ENCODE data around the gene PANX3. TPM values are rescaled to one million over a fixed set of nuclear protein-coding genes. Genes with fewer than 3 reads are reported as not detected.

Gene PANX3
- total and polyA plus RNA-seq, 4 donors = 0.11 TPM; not detected in 3

DNA sequence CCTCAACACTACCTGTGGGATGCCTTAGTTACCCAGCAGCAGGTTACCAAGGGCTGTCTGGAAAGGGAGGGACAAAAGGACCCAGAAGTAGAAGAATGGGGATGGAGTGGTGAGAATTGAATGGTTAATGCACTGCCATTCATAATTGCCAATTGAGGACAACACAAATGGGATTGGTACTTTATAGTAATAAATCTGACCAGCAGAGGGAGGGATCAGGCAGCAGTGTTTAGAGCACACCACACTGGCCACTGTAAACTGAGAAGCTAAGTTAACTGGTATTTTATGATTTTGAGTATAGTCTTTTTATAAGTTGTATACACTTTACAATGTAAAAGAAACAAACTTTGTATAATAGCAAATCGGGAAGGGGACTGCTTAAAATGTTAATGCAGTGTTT is 22.1 kb downstream of the PANX3 start:
- Histone ChIP-seq H3K9me3 (ENCODE audit: control insufficient read depth, insufficient read depth, low read length) (no peaks in the 10 kb centered on the region), H3K27me3 (ENCODE audit: control insufficient read depth, insufficient read depth, low read length) (no peaks in the 10 kb centered on the region), H3K36me3 (ENCODE audit: control insufficient read depth, insufficient read depth, low read length) (peaks cover 35% of the 10 kb centered on the region), H3K27ac (ENCODE audit: low read depth, low read length) (no peak overlapping the region), H3K4me1 (ENCODE audit: control insufficient read depth, insufficient read depth, low read length) (no peaks in the 10 kb centered on the region), H3K4me3 (ENCODE audit: low read depth, low read length) (no peak overlapping the region)
- DNase-seq (ENCODE audit: low read depth in 4 of 6, low spot score in 6 of 6) = no peak
- no CpG with 5 or more reads among the region's 1 CpG for WGBS (ENCODE audit: insufficient coverage)

- H3K27ac ChIP-seq (ENCODE audit: low read depth, low read length) = no peak overlapping the region
- no peaks in the 10 kb centered on the region for H3K4me1 ChIP-seq (ENCODE audit: control insufficient read depth, insufficient read depth, low read length)
- 80% methylated on average over 3 of the region's 3 CpGs for WGBS (ENCODE audit: insufficient coverage)
- no peak for DNase-seq (ENCODE audit: low read depth in 4 of 6, low spot score in 6 of 6)
- H3K4me3 ChIP-seq (ENCODE audit: low read depth, low read length) = no peak overlapping the region
- H3K9me3 ChIP-seq (ENCODE audit: control insufficient read depth, insufficient read depth, low read length) = no peaks in the 10 kb centered on the region
- peaks cover 30% of the 10 kb centered on the region for H3K36me3 ChIP-seq (ENCODE audit: control insufficient read depth, insufficient read depth, low read length)
- no peaks in the 10 kb centered on the region for H3K27me3 ChIP-seq (ENCODE audit: control insufficient read depth, insufficient read depth, low read length)
These were observed 24.7 kb downstream of the PANX3 start for GRCh38 chr11:124635932-124636331.

- no peaks in the 10 kb centered on the region for H3K4me1 ChIP-seq (ENCODE audit: control insufficient read depth, insufficient read depth, low read length)
- no peak overlapping the region for H3K27ac ChIP-seq (ENCODE audit: low read depth, low read length)
- no peaks in the 10 kb centered on the region for H3K27me3 ChIP-seq (ENCODE audit: control insufficient read depth, insufficient read depth, low read length)
- no peak overlapping the region for H3K4me3 ChIP-seq (ENCODE audit: low read depth, low read length)
- no CpG with 5 or more reads among the region's 3 CpGs for WGBS (ENCODE audit: insufficient coverage)
- H3K36me3 ChIP-seq (ENCODE audit: control insufficient read depth, insufficient read depth, low read length) = peaks cover 19% of the 10 kb centered on the region
- no peaks in the 10 kb centered on the region for H3K9me3 ChIP-seq (ENCODE audit: control insufficient read depth, insufficient read depth, low read length)
- no peak for DNase-seq (ENCODE audit: low read depth in 4 of 6, low spot score in 6 of 6)
These were observed 27.3 kb downstream of the PANX3 start for GRCh38 chr11:124638500-124638899.

DNA sequence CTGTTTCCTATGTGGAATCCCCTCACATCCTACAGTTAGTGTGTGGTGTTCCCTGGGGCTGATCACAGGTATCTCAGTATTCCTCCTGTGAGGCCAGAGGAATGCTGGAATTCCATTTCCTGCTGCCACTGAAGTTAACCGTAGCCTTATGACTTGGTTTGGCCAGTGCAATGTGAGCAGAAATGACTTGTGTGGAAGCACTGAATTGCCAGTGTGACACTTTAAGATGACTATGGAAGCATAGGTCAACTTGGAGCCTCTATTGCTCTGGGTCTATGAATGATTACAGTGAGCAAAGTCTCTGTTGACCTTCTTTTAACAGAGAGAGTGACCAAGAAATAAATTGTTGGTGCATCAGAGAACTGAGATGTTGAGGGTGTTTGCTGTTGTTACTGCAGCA is 28.0 kb downstream of the PANX3 start:
- no peak overlapping the region for H3K27ac ChIP-seq (ENCODE audit: low read depth, low read length)
- peaks cover 15% of the 10 kb centered on the region for H3K36me3 ChIP-seq (ENCODE audit: control insufficient read depth, insufficient read depth, low read length)
- WGBS (ENCODE audit: insufficient coverage) = 93% methylated on average over 1 of the region's 1 CpG
- no peak overlapping the region for H3K4me3 ChIP-seq (ENCODE audit: low read depth, low read length)
- no peak for DNase-seq (ENCODE audit: low read depth in 4 of 6, low spot score in 6 of 6)
- H3K9me3 ChIP-seq (ENCODE audit: control insufficient read depth, insufficient read depth, low read length) = no peaks in the 10 kb centered on the region
- no peaks in the 10 kb centered on the region for H3K27me3 ChIP-seq (ENCODE audit: control insufficient read depth, insufficient read depth, low read length)
- H3K4me1 ChIP-seq (ENCODE audit: control insufficient read depth, insufficient read depth, low read length) = no peaks in the 10 kb centered on the region

GRCh38 chr11:124640666-124641065 is 29.4 kb downstream of the PANX3 start:
- Histone ChIP-seq H3K27me3 (ENCODE audit: control insufficient read depth, insufficient read depth, low read length) (no peaks in the 10 kb centered on the region), H3K36me3 (ENCODE audit: control insufficient read depth, insufficient read depth, low read length) (peaks cover 15% of the 10 kb centered on the region), H3K4me3 (ENCODE audit: low read depth, low read length) (no peak overlapping the region), H3K9me3 (ENCODE audit: control insufficient read depth, insufficient read depth, low read length) (no peaks in the 10 kb centered on the region), H3K4me1 (ENCODE audit: control insufficient read depth, insufficient read depth, low read length) (peaks cover 6% of the 10 kb centered on the region), H3K27ac (ENCODE audit: low read depth, low read length) (no peak overlapping the region)
- no peak for DNase-seq (ENCODE audit: low read depth in 4 of 6, low spot score in 6 of 6)
- WGBS (ENCODE audit: insufficient coverage) = 87% methylated on average over 3 of the region's 5 CpGs

GRCh38 chr11:124642628-124643027 is 31.4 kb downstream of the PANX3 start:
- no peak overlapping the region for H3K27ac ChIP-seq (ENCODE audit: low read depth, low read length)
- DNase-seq (ENCODE audit: low read depth in 4 of 6, low spot score in 6 of 6) = no peak
- no peaks in the 10 kb centered on the region for H3K27me3 ChIP-seq (ENCODE audit: control insufficient read depth, insufficient read depth, low read length)
- 100% methylated on average over 2 of the region's 3 CpGs for WGBS (ENCODE audit: insufficient coverage)
- no peaks in the 10 kb centered on the region for H3K9me3 ChIP-seq (ENCODE audit: control insufficient read depth, insufficient read depth, low read length)
- H3K4me3 ChIP-seq (ENCODE audit: low read depth, low read length) = no peak overlapping the region
- H3K4me1 ChIP-seq (ENCODE audit: control insufficient read depth, insufficient read depth, low read length) = peaks cover 6% of the 10 kb centered on the region
- H3K36me3 ChIP-seq (ENCODE audit: control insufficient read depth, insufficient read depth, low read length) = peaks cover 4% of the 10 kb centered on the region

- Histone ChIP-seq H3K4me3 (ENCODE audit: low read depth, low read length) (no peak overlapping the region), H3K36me3 (ENCODE audit: control insufficient read depth, insufficient read depth, low read length) (peaks cover 2% of the 10 kb centered on the region), H3K27ac (ENCODE audit: low read depth, low read length) (peak overlapping the region; percentile 12), H3K9me3 (ENCODE audit: control insufficient read depth, insufficient read depth, low read length) (no peaks in the 10 kb centered on the region), H3K4me1 (ENCODE audit: control insufficient read depth, insufficient read depth, low read length) (peaks cover 6% of the 10 kb centered on the region), H3K27me3 (ENCODE audit: control insufficient read depth, insufficient read depth, low read length) (no peaks in the 10 kb centered on the region)
- no peak for DNase-seq (ENCODE audit: low read depth in 4 of 6, low spot score in 6 of 6)
- 96% methylated on average over 4 of the region's 10 CpGs for WGBS (ENCODE audit: insufficient coverage)
These were observed 31.9 kb downstream of the PANX3 start for GRCh38 chr11:124643042-124643604.

- peak overlapping the region; percentile 12 for H3K27ac ChIP-seq (ENCODE audit: low read depth, low read length)
- H3K4me3 ChIP-seq (ENCODE audit: low read depth, low read length) = no peak overlapping the region
- peaks cover 6% of the 10 kb centered on the region for H3K4me1 ChIP-seq (ENCODE audit: control insufficient read depth, insufficient read depth, low read length)
- 60% methylated on average over 1 of the region's 3 CpGs for WGBS (ENCODE audit: insufficient coverage)
- peak in 1 of 6 donors; percentile 61 for DNase-seq (ENCODE audit: low read depth in 4 of 6, low spot score in 6 of 6)
- no peaks in the 10 kb centered on the region for H3K9me3 ChIP-seq (ENCODE audit: control insufficient read depth, insufficient read depth, low read length)
- peaks cover 2% of the 10 kb centered on the region for H3K36me3 ChIP-seq (ENCODE audit: control insufficient read depth, insufficient read depth, low read length)
- no peaks in the 10 kb centered on the region for H3K27me3 ChIP-seq (ENCODE audit: control insufficient read depth, insufficient read depth, low read length)
These were observed 32.6 kb downstream of the PANX3 start for GRCh38 chr11:124643605-124644425.

- H3K4me1 ChIP-seq (ENCODE audit: control insufficient read depth, insufficient read depth, low read length) = peaks cover 6% of the 10 kb centered on the region
- peak overlapping the region; percentile 4 for H3K4me3 ChIP-seq (ENCODE audit: low read depth, low read length)
- peak in 5 of 6 donors; percentile 43 to 93 (median 59) for DNase-seq (ENCODE audit: low read depth in 4 of 6, low spot score in 6 of 6)
- no peaks in the 10 kb centered on the region for H3K27me3 ChIP-seq (ENCODE audit: control insufficient read depth, insufficient read depth, low read length)
- no peaks in the 10 kb centered on the region for H3K9me3 ChIP-seq (ENCODE audit: control insufficient read depth, insufficient read depth, low read length)
- H3K36me3 ChIP-seq (ENCODE audit: control insufficient read depth, insufficient read depth, low read length) = peaks cover 2% of the 10 kb centered on the region
- WGBS (ENCODE audit: insufficient coverage) = 13% methylated on average over 13 of the region's 16 CpGs
- H3K27ac ChIP-seq (ENCODE audit: low read depth, low read length) = peak overlapping the region; percentile 50
These were observed 33.4 kb downstream of the PANX3 start for GRCh38 chr11:124644426-124645280.

All from spinal cord (tissue), 10 donors.